GM12878 (cell line): Measurements from ENCODE around the gene MICALL2. TPM values are rescaled to one million over a fixed set of nuclear protein-coding genes. Genes with fewer than 3 reads are reported as not detected.

Source experiments
- ATAC-seq: fragments of 200-7000 bp; cut with Tn5 transposase; 3 replicates; pipeline ENCODE4 v1.9.1; 2020; ENCODE audit warnings: mild to moderate bottlenecking, moderate library complexity
- BruUV-seq: library from RNA; stranded (reverse); fragments of 400-500 nt; replicated peaks from 2 replicates; lab custom pipeline; 2021; lab: Mats Ljungman, UMichigan
- CTCF ChIA-PET: fragments of 300-600 bp; sonication (Branson Sonifier 250); formaldehyde crosslinking; extraction: SDS; loops from one replicate; lab custom pipeline; 2021; ENCODE audit warnings: inconsistent platforms; lab: Yijun Ruan, JAX
- POLR2A ChIA-PET: fragments of 350-600 bp; formaldehyde crosslinking; extraction: SDS; loops from one replicate; lab custom pipeline; 2021; ENCODE audit warnings: inconsistent platforms; lab: Charles Lee
- RAD21 ChIA-PET: fragments of 300-600 bp; sonication (Branson Sonifier 250); formaldehyde crosslinking; loops from one replicate; lab custom pipeline; 2023; ENCODE audit warnings: antibody characterized with exemption; ENCODE audit not compliant: unreplicated experiment; lab: Charles Lee
- SMC1A ChIA-PET: fragments of 300-600 bp; sonication (Branson Sonifier 250); formaldehyde crosslinking; loops from one replicate; lab custom pipeline; 2023; ENCODE audit not compliant: unreplicated experiment, uncharacterized antibody; lab: Charles Lee
- DNase-seq: peaks from one replicate; pipeline ENCODE4 v3.0.0-alpha.2; 2011; ENCODE audit warnings: low read depth, low spot score
- FAIRE-seq: peaks from 3 replicates; lab custom pipeline; 2011; peaks lifted over from hg19 to GRCh38; lab: Jason Lieb, UNC
- H2AFZ ChIP-seq: 2 replicates; pipeline ENCODE4 v1.6.0; 2011; ENCODE audit warnings: low read depth, low read length, control low read depth; ENCODE audit not compliant: control insufficient read depth
- H3K27ac ChIP-seq: 2 replicates; pipeline ENCODE4 v1.5.1; 2011; ENCODE audit warnings: control low read depth; ENCODE audit not compliant: control insufficient read depth, insufficient read depth
- H3K27me3 ChIP-seq, 2 experiments: replicated peaks in 1 of 2; 2 replicates each; pipeline versions ENCODE4 v1.6.0 to v1.6.1; 2011; ENCODE audit warnings: low read length in 1 of 2; ENCODE audit not compliant: control insufficient read depth in 2 of 2, insufficient read depth in 2 of 2
- H3K36me3 ChIP-seq, 2 experiments: 2 replicates each; pipeline ENCODE4 v1.5.1; 2011; ENCODE audit warnings: low read length in 1 of 2; ENCODE audit not compliant: control insufficient read depth in 2 of 2, insufficient read depth in 2 of 2
- H3K4me1 ChIP-seq: 2 replicates; pipeline ENCODE4 v1.6.1; 2011; ENCODE audit warnings: mild to moderate bottlenecking, low read length, moderate library complexity, mixed read lengths; ENCODE audit not compliant: control insufficient read depth, insufficient read depth
- H3K4me2 ChIP-seq: 2 replicates; pipeline ENCODE4 v1.6.0; 2011; ENCODE audit warnings: control low read depth; ENCODE audit not compliant: control insufficient read depth, insufficient read depth
- H3K4me3 ChIP-seq: fragments of 200-600 bp; sonication (generic); 2 replicates; pipeline ENCODE4 v1.5.1; 2016
- H3K79me2 ChIP-seq: 2 replicates; pipeline ENCODE4 v1.6.0; 2011; ENCODE audit warnings: low read length; ENCODE audit not compliant: control insufficient read depth, insufficient read depth
- H3K9ac ChIP-seq: 2 replicates; pipeline ENCODE4 v1.8.0; 2011; ENCODE audit warnings: low read length, control low read depth, mixed read lengths; ENCODE audit not compliant: control insufficient read depth, insufficient read depth
- H3K9me3 ChIP-seq: replicated peaks from 3 replicates; pipeline ENCODE4 v1.5.1; 2011; ENCODE audit warnings: mild to moderate bottlenecking, low read length; ENCODE audit not compliant: control insufficient read depth, insufficient read depth
- H4K20me1 ChIP-seq: 2 replicates; pipeline ENCODE4 v1.6.0; 2011; ENCODE audit not compliant: control insufficient read depth, insufficient read depth
- BCL11A ChIP-seq: IDR thresholded peaks from 2 replicates; pipeline ENCODE4 v1.6.1; 2011; ENCODE audit warnings: low read depth, low read length
- CBX5 ChIP-seq: sonication (generic); IDR thresholded peaks from 2 replicates; pipeline ENCODE4 v1.6.1; 2016; ENCODE audit warnings: low read depth, moderate library complexity, mild to moderate bottlenecking, inconsistent platforms
- CHD1 ChIP-seq: IDR thresholded peaks from 2 replicates; pipeline ENCODE4 v1.6.1; 2012; ENCODE audit warnings: low read depth, low read length, improper control_type of control experiment
- EGR1 ChIP-seq, 2 experiments: IDR thresholded peaks; 1 replicate in 1 of 2; 2 replicates in 1 of 2; pipeline ENCODE4 v1.6.1; 2011 to 2012; ENCODE audit warnings: low read depth in 2 of 2, low read length in 2 of 2, borderline replicate concordance in 1 of 2, mild to moderate bottlenecking in 1 of 2, moderate library complexity in 1 of 2
- IKZF2 ChIP-seq, 2 experiments: fragments of 450-650 bp; IDR thresholded peaks; 2 replicates each; pipeline ENCODE4 v1.6.1; 2017; ENCODE audit warnings: mild to moderate bottlenecking in 2 of 2, moderate library complexity in 2 of 2
- JUNB ChIP-seq: IDR thresholded peaks from 2 replicates; pipeline ENCODE4 v1.6.1; 2016; ENCODE audit warnings: antibody characterized with exemption, mild to moderate bottlenecking
- KDM1A ChIP-seq: fragments of 200-600 bp; sonication (generic); IDR thresholded peaks from 2 replicates; pipeline ENCODE4 v1.6.1; 2016; ENCODE audit warnings: borderline replicate concordance
- MEF2B ChIP-seq: fragments of 450-650 bp; IDR thresholded peaks from 2 replicates; pipeline ENCODE4 v1.6.1; 2018; ENCODE audit warnings: mild to moderate bottlenecking, moderate library complexity; ENCODE audit not compliant: partially characterized antibody, poor library complexity, severe bottlenecking
- MTA3 ChIP-seq: IDR thresholded peaks from 2 replicates; pipeline ENCODE4 v1.6.1; 2012; ENCODE audit warnings: low read length, inconsistent platforms, borderline replicate concordance
- POLR2AphosphoS5 ChIP-seq: IDR thresholded peaks from 2 replicates; pipeline ENCODE4 v1.6.1; 2011; ENCODE audit warnings: mild to moderate bottlenecking, low read length, inconsistent platforms
- POU2F2 ChIP-seq: IDR thresholded peaks from 3 replicates; pipeline ENCODE4 v1.6.1; 2011; ENCODE audit warnings: low read depth, mild to moderate bottlenecking, low read length, borderline replicate concordance
- RCOR1 ChIP-seq: conservative IDR thresholded peaks from 2 replicates; pipeline ENCODE4 v1.6.1; 2012; ENCODE audit warnings: low read depth, low read length, improper control_type of control experiment
- RUNX3 ChIP-seq: IDR thresholded peaks from 2 replicates; pipeline ENCODE4 v1.6.1; 2012; ENCODE audit warnings: low read length, inconsistent platforms
- SMAD5 ChIP-seq: IDR thresholded peaks from 2 replicates; pipeline ENCODE4 v1.6.1; 2016; ENCODE audit warnings: antibody characterized with exemption, low read depth
- WRNIP1 ChIP-seq: IDR thresholded peaks from 2 replicates; pipeline ENCODE4 v1.6.1; 2011; ENCODE audit warnings: low read depth, low read length, improper control_type of control experiment, borderline replicate concordance
- WGBS: methylation state at CpG from one replicate; pipeline ENCODE4 v1.1.6; 2016; ENCODE audit warnings: low lambda C conversion rate; ENCODE audit not compliant: insufficient replicate concordance, insufficient coverage; ENCODE audit errors: missing lambda C conversion rate; 5-methylcytosine and 5-hydroxymethylcytosine counted together
- in situ Hi-C: fragments of 300-500 bp; cut with MboI; formaldehyde crosslinking; loops from 9 replicates; pipeline ENCODE4 v1.14.3; 2018; ENCODE audit warnings: mixed read lengths
- intact Hi-C: fragments of 100-400 bp; cut with micrococcal nuclease; formaldehyde crosslinking; loops from one replicate; pipeline ENCODE4 v1.14.2; 2022; ENCODE audit not compliant: unreplicated experiment
- polyA plus RNA-seq, 11 experiments: library from polyadenylated mRNA; depleted of rRNA in 4 of 11; unstranded in 6 of 11; stranded (reverse) in 5 of 11; fragments of >200 nt; fragmentation: Nextera tagmentation in 4 of 11; fragmentation: Illumina TruSeq in 1 of 11; extraction: Ambion mirVana in 4 of 11; extraction: Trizol in 1 of 11; gene quantifications; 1 replicate in 1 of 11; 2 replicates in 10 of 11; pipeline versions ENCODE4 v1.2.1 to v1.2.3, GENCODE V29; 2011 to 2016; ENCODE audit warnings: inconsistent platforms in 2 of 11, missing spikeins in 2 of 11, low read depth in 1 of 11
- total RNA-seq, 4 experiments: library from RNA; depleted of rRNA in 3 of 4; stranded (reverse); fragments of >200 nt in 3 of 4; fragmentation: Illumina TruSeq in 1 of 4; extraction: Trizol in 1 of 4; gene quantifications; 2 replicates each; pipeline versions ENCODE4 v1.2.1 to v1.2.3, GENCODE V29; 2013 to 2021
- TF ChIP-seq, protein P1 (sequence below): fragments of 450-650 bp; IDR thresholded peaks from 2 replicates; pipeline ENCODE4 v1.6.1; 2017; ENCODE audit warnings: antibody characterized with exemption, mild to moderate bottlenecking, moderate library complexity
- TF ChIP-seq, protein P2 (sequence below): fragments of 450-650 bp; IDR thresholded peaks from 2 replicates; pipeline ENCODE4 v1.6.1; 2017; ENCODE audit warnings: borderline replicate concordance

The MICALL2 gene
- total and polyA plus RNA-seq, 10 of the 15 experiments (the other 5 are each of a cell fraction or from before 2014, with no cell fraction given) = 0.04 to 1.7 (median 0.83) TPM; not detected in 3

DNA sequence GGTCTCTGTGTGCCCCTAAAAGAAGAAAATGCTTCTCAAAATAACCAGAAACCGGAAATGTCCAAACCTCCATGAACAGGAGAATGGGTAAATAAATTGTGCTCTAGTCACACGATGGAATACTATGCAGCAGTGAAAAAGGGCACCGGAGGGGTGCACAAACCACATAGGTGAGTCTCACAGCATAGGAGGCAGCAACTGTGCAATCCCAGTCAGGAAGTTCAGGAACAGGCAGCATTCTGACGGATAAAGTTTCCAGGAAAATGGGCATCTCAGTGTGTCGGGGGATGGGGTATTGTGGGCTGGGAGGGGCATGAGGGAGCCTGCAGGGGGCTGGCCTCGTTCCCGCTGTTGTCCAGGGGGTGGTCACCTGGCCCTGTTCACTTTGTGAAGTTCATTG, 63.1 kb downstream of the MICALL2 start (continued):
- TF ChIP-seq, protein P1, sequence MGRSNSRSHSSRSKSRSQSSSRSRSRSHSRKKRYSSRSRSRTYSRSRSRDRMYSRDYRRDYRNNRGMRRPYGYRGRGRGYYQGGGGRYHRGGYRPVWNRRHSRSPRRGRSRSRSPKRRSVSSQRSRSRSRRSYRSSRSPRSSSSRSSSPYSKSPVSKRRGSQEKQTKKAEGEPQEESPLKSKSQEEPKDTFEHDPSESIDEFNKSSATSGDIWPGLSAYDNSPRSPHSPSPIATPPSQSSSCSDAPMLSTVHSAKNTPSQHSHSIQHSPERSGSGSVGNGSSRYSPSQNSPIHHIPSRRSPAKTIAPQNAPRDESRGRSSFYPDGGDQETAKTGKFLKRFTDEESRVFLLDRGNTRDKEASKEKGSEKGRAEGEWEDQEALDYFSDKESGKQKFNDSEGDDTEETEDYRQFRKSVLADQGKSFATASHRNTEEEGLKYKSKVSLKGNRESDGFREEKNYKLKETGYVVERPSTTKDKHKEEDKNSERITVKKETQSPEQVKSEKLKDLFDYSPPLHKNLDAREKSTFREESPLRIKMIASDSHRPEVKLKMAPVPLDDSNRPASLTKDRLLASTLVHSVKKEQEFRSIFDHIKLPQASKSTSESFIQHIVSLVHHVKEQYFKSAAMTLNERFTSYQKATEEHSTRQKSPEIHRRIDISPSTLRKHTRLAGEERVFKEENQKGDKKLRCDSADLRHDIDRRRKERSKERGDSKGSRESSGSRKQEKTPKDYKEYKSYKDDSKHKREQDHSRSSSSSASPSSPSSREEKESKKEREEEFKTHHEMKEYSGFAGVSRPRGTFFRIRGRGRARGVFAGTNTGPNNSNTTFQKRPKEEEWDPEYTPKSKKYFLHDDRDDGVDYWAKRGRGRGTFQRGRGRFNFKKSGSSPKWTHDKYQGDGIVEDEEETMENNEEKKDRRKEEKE = no peak

- ATAC-seq (no peak), FAIRE-seq (no peak), DNase-seq (no peak)
- RAD21 ChIA-PET = no interaction called here
- Histone ChIP-seq H3K9me3 (peaks cover 3% of the 10 kb centered on the region; the same call in 2 of the 3 replicates), H3K4me1 (no peaks in the 10 kb centered on the region), H2AFZ (no peak overlapping the region), H3K9ac (no peak overlapping the region), H4K20me1 (no peaks in the 10 kb centered on the region), H3K36me3 (no peaks in the 10 kb centered on the region), H3K4me3 (no peak overlapping the region), H3K27ac (no peak overlapping the region), H3K79me2 (no peaks in the 10 kb centered on the region), H3K4me2 (no peak overlapping the region), H3K27me3 (no peaks in the 10 kb centered on the region)
- CTCF ChIA-PET = no interaction called here
- SMC1A ChIA-PET = no interaction called here
- POLR2A ChIA-PET = no interaction called here
- TF ChIP-seq POLR2AphosphoS5 (no peak), RUNX3 (no peak), RCOR1 (no peak), CHD1 (no peak), JUNB (no peak), WRNIP1 (no peak), EGR1 (IDR thresholded peaks at IDR 0.05; ENCODE audit: borderline replicate concordance in 1 of 2, low read depth in 2 of 2, low read length in 2 of 2) (no peak), CBX5 (no peak), MTA3 (no peak), POU2F2 (no peak), KDM1A (no peak), IKZF2 (IDR thresholded peaks at IDR 0.05) (no peak), BCL11A (no peak), MEF2B (no peak), SMAD5 (no peak)
- TF ChIP-seq, protein P2, sequence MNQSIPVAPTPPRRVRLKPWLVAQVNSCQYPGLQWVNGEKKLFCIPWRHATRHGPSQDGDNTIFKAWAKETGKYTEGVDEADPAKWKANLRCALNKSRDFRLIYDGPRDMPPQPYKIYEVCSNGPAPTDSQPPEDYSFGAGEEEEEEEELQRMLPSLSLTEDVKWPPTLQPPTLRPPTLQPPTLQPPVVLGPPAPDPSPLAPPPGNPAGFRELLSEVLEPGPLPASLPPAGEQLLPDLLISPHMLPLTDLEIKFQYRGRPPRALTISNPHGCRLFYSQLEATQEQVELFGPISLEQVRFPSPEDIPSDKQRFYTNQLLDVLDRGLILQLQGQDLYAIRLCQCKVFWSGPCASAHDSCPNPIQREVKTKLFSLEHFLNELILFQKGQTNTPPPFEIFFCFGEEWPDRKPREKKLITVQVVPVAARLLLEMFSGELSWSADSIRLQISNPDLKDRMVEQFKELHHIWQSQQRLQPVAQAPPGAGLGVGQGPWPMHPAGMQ = no peak
- intact Hi-C loops (no loop called here), in situ Hi-C loops (no loop called here)
- no TSS peak for BruUV-seq
- 50% methylated on average over 32 of the region's 33 CpGs for WGBS
Observed at GRCh38 chr7:1395211-1396070, 63.8 kb downstream of the MICALL2 start.
